ENCODE data around the gene FRAS1. TPM values are rescaled to one million over a fixed set of nuclear protein-coding genes. Genes with fewer than 3 reads are reported as not detected.
A peak's percentile ranks its signal among the peaks of the same experiment; 100 is the strongest.
"Not testable (repeated sequence)": the region's sequence is repeated elsewhere in the genome, so short reads cannot be mapped to it uniquely, and the experiment has no call there.

Gene FRAS1, protein sequence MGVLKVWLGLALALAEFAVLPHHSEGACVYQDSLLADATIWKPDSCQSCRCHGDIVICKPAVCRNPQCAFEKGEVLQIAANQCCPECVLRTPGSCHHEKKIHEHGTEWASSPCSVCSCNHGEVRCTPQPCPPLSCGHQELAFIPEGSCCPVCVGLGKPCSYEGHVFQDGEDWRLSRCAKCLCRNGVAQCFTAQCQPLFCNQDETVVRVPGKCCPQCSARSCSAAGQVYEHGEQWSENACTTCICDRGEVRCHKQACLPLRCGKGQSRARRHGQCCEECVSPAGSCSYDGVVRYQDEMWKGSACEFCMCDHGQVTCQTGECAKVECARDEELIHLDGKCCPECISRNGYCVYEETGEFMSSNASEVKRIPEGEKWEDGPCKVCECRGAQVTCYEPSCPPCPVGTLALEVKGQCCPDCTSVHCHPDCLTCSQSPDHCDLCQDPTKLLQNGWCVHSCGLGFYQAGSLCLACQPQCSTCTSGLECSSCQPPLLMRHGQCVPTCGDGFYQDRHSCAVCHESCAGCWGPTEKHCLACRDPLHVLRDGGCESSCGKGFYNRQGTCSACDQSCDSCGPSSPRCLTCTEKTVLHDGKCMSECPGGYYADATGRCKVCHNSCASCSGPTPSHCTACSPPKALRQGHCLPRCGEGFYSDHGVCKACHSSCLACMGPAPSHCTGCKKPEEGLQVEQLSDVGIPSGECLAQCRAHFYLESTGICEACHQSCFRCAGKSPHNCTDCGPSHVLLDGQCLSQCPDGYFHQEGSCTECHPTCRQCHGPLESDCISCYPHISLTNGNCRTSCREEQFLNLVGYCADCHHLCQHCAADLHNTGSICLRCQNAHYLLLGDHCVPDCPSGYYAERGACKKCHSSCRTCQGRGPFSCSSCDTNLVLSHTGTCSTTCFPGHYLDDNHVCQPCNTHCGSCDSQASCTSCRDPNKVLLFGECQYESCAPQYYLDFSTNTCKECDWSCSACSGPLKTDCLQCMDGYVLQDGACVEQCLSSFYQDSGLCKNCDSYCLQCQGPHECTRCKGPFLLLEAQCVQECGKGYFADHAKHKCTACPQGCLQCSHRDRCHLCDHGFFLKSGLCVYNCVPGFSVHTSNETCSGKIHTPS (N-terminal part only)
- under 1 TPM in 1 of 2 donors, not detected in 1; 0.17 TPM for total RNA-seq

GRCh38 chr4:78057135-78057599 lies at the start of gene FRAS1:
TSS of gene FRAS1 (plus strand) at chr4:78057323. CDS start at chr4:78058010, 687 bp downstream.
- Mint-ChIP-seq H3K27ac (peak within 1 kb of the TSS in 1 of 2 donors; percentile 34), H3K4me3 (peak within 1 kb of the TSS; percentile 91), H3K36me3 (no peaks in the 10 kb centered on the region), H3K27me3 (peaks cover 34 to 65% of the 10 kb centered on the region in 2 donors), H3K9me3 (no peaks in the 10 kb centered on the region), H3K4me1 (ENCODE audit: low read depth in 2 of 2) (peaks cover 21 to 23% of the 10 kb centered on the region in 2 donors)
- DNase-seq (ENCODE audit: low spot score) (no peak), ATAC-seq (peak; percentile 34 to 57)

- H3K36me3 Mint-ChIP-seq; H3K9me3 Mint-ChIP-seq; H3K4me1 Mint-ChIP-seq (ENCODE audit: low read depth in 2 of 2); H3K27ac Mint-ChIP-seq; ATAC-seq; H3K4me3 Mint-ChIP-seq; H3K27me3 Mint-ChIP-seq; DNase-seq (ENCODE audit: low spot score): not testable (repeated sequence)
These were observed 46.1 kb upstream of the FRAS1 start for GRCh38 chr4:78011003-78011402.

- no peak overlapping the region for H3K4me3 Mint-ChIP-seq
- H3K4me1 Mint-ChIP-seq (ENCODE audit: low read depth in 2 of 2): no peaks in the 10 kb centered on the region
- H3K27me3 Mint-ChIP-seq: peaks cover 8 to 13% of the 10 kb centered on the region in 2 donors
- no peak overlapping the region for H3K27ac Mint-ChIP-seq
- ATAC-seq (no peak), DNase-seq (ENCODE audit: low spot score) (no peak)
- peaks cover 6% of the 10 kb centered on the region for H3K9me3 Mint-ChIP-seq
- H3K36me3 Mint-ChIP-seq: peaks cover 8% of the 10 kb centered on the region
These were observed 41.9 kb upstream of the FRAS1 start for GRCh38 chr4:78014889-78015886.

GRCh38 chr4:78018271-78019049 lies 38.7 kb upstream of the FRAS1 start:
- Mint-ChIP-seq H3K4me1 (ENCODE audit: low read depth in 2 of 2) (no peaks in the 10 kb centered on the region), H3K27me3 (peaks cover 6 to 13% of the 10 kb centered on the region in 2 donors), H3K9me3 (no peaks in the 10 kb centered on the region), H3K4me3 (no peak overlapping the region), H3K27ac (no peak overlapping the region), H3K36me3 (no peaks in the 10 kb centered on the region)
- DNase-seq (ENCODE audit: low spot score) (no peak), ATAC-seq (no peak)

GRCh38 chr4:78019414-78019813 lies 37.7 kb upstream of the FRAS1 start:
- Mint-ChIP-seq H3K9me3 (no peaks in the 10 kb centered on the region), H3K36me3 (no peaks in the 10 kb centered on the region), H3K27ac (no peak overlapping the region), H3K27me3 (peaks cover 6 to 13% of the 10 kb centered on the region in 2 donors), H3K4me3 (no peak overlapping the region), H3K4me1 (ENCODE audit: low read depth in 2 of 2) (no peaks in the 10 kb centered on the region)
- no peak for ATAC-seq
- DNase-seq (ENCODE audit: low spot score): no peak

DNA sequence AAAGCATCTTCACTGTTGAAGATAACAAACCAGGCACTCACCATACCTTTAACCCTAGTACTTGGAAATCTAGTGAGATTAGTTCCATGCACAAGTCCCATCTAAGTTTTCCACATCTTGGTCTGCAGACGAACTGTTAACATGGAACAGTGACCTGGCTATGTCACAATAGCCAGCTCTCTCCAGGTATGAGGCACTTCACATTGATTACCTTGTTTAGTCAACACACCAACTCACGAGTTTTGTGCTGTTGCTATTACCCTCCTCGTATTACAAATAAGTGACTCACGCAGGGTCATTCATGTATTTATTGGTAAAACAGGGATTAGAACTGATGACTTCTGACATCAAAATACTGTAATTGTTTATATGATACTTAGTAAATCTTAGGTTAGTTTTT lies 36.4 kb upstream of the FRAS1 start:
- H3K4me1 Mint-ChIP-seq (ENCODE audit: low read depth in 2 of 2): no peaks in the 10 kb centered on the region
- peaks cover under 1 to 10% of the 10 kb centered on the region in 2 donors for H3K27me3 Mint-ChIP-seq
- no peak for DNase-seq (ENCODE audit: low spot score)
- H3K36me3 Mint-ChIP-seq: no peaks in the 10 kb centered on the region
- no peak overlapping the region for H3K27ac Mint-ChIP-seq
- no peak overlapping the region for H3K4me3 Mint-ChIP-seq
- ATAC-seq: no peak
- no peaks in the 10 kb centered on the region for H3K9me3 Mint-ChIP-seq

DNA sequence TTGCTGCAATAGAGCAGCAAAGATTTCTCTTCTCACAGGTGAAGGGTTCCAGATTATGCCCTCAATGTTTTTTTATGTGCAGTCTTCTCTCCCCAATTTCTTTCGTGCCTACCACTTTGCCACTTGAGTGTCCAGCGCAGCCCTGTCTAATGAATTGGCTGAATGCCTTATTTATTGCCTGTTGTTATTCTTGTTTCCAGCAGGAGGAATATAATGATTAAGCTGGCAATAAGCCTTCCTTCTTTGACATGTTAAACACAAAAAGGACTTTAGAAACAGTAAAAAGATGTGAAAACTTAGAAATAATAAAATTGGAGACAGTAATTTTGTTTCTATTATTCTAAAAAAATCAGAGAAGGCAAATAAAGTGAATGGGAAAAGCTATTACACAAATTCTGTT lies 34.6 kb upstream of the FRAS1 start:
- Mint-ChIP-seq H3K4me1 (ENCODE audit: low read depth in 2 of 2) (no peaks in the 10 kb centered on the region), H3K4me3 (no peak overlapping the region), H3K27me3 (peaks cover 0 to 1% of the 10 kb centered on the region in 2 donors), H3K36me3 (no peaks in the 10 kb centered on the region), H3K27ac (no peak overlapping the region), H3K9me3 (no peaks in the 10 kb centered on the region)
- DNase-seq (ENCODE audit: low spot score): no peak
- ATAC-seq: no peak

GRCh38 chr4:78024085-78024484 lies 33.0 kb upstream of the FRAS1 start:
- no peak for DNase-seq (ENCODE audit: low spot score)
- Mint-ChIP-seq H3K36me3 (no peaks in the 10 kb centered on the region), H3K9me3 (no peaks in the 10 kb centered on the region), H3K4me1 (ENCODE audit: low read depth in 2 of 2) (no peaks in the 10 kb centered on the region), H3K27ac (no peak overlapping the region), H3K27me3 (peaks cover under 1 to 6% of the 10 kb centered on the region in 2 donors), H3K4me3 (no peak overlapping the region)
- no peak for ATAC-seq

GRCh38 chr4:78024576-78025091 lies 32.5 kb upstream of the FRAS1 start:
- H3K4me1 Mint-ChIP-seq (ENCODE audit: low read depth in 2 of 2): no peaks in the 10 kb centered on the region
- no peak for DNase-seq (ENCODE audit: low spot score)
- no peaks in the 10 kb centered on the region for H3K9me3 Mint-ChIP-seq
- H3K36me3 Mint-ChIP-seq: no peaks in the 10 kb centered on the region
- H3K27ac Mint-ChIP-seq: no peak overlapping the region
- peaks cover 3 to 10% of the 10 kb centered on the region in 2 donors for H3K27me3 Mint-ChIP-seq
- no peak for ATAC-seq
- H3K4me3 Mint-ChIP-seq: no peak overlapping the region

DNA sequence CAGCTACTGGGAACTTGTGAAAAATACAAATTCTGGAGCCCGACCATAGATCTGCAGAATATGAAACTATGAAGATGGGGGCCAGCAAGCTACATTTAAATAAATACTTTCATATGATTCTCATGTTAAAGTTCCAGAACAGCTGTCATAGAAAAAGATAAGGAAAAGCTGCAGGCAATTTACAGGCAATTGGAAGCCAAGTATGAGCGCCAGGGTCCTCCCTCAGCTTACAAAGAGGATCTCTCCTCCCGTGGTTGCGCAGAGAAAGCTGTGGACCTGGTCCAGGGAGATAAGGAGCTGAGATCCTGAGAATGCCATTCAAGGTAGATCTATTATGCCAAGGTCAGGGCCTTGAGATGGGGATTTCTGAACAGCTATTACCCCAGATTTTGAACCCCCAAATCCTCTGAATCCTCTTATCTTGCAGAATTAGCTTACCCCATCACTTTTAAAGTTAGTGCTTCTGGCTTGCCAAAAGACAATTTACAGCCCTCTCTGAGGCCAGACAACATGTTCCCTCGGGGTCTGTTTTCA lies 25.6 kb upstream of the FRAS1 start:
- peaks cover 3% of the 10 kb centered on the region for H3K9me3 Mint-ChIP-seq
- H3K27ac Mint-ChIP-seq: no peak overlapping the region
- DNase-seq (ENCODE audit: low spot score) (no peak), ATAC-seq (no peak)
- H3K4me1 Mint-ChIP-seq (ENCODE audit: low read depth in 2 of 2): no peaks in the 10 kb centered on the region
- H3K4me3 Mint-ChIP-seq: no peak overlapping the region
- H3K36me3 Mint-ChIP-seq: no peaks in the 10 kb centered on the region
- H3K27me3 Mint-ChIP-seq: peaks cover 9 to 26% of the 10 kb centered on the region in 2 donors

DNA sequence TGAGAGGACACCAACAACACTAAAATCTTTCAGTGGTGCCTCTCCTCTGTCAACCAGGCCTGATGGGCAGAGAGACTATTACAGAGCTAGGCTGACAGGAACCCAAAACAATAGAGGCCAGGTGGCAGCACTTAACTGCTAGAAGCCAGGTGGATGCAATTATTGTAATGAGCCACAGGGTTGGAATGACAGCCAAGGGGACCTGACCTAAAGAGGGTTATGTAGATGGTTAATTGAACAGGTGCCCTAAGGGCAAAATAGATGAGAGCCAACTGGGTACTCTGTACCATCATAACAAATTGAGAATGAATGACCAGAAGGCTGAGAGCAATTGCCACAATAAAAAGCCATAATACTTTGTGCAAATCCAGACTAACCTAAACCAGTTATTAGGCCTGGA lies 24.7 kb upstream of the FRAS1 start:
- Mint-ChIP-seq H3K4me1 (ENCODE audit: low read depth in 2 of 2) (no peaks in the 10 kb centered on the region), H3K27ac (no peak overlapping the region), H3K9me3 (peaks cover 3% of the 10 kb centered on the region), H3K36me3 (no peaks in the 10 kb centered on the region), H3K27me3 (peaks cover 9 to 26% of the 10 kb centered on the region in 2 donors), H3K4me3 (no peak overlapping the region)
- no peak for DNase-seq (ENCODE audit: low spot score)
- ATAC-seq: no peak

GRCh38 chr4:78032929-78033328 lies 24.2 kb upstream of the FRAS1 start:
- Mint-ChIP-seq H3K4me3 (no peak overlapping the region), H3K9me3 (peaks cover 3% of the 10 kb centered on the region), H3K36me3 (no peaks in the 10 kb centered on the region), H3K27ac (no peak overlapping the region), H3K27me3 (peaks cover 9 to 26% of the 10 kb centered on the region in 2 donors), H3K4me1 (ENCODE audit: low read depth in 2 of 2) (no peaks in the 10 kb centered on the region)
- DNase-seq (ENCODE audit: low spot score) (no peak), ATAC-seq (no peak)
